ENCODE measurements around the gene UBE2D2. TPM values are rescaled to one million over a fixed set of nuclear protein-coding genes. Genes with fewer than 3 reads are reported as not detected.

Gene UBE2D2
- total and polyA plus RNA-seq, 2 of the 4 experiments (the other 2 are of a cell fraction) = 26.9 to 35.7 TPM

- no TSS peak for BruUV-seq (replicated peaks)
- no peak for DNase-seq
- H3K27me3 ChIP-seq (ENCODE audit: control insufficient read depth, insufficient read depth, low read length) = no peaks in the 10 kb centered on the region
- no peak overlapping the region for H2AFZ ChIP-seq (replicated peaks; ENCODE audit: low read length, poor library complexity)
- no peak overlapping the region for H3K18ac ChIP-seq (ENCODE audit: low read depth, low read length)
- H3K9me1 ChIP-seq (ENCODE audit: insufficient read depth, low read length) = no peaks in the 10 kb centered on the region
- no peaks in the 10 kb centered on the region for H3K4me1 ChIP-seq (ENCODE audit: control insufficient read depth, insufficient read depth, low read length)
- H2AK9ac ChIP-seq (replicated peaks; ENCODE audit: low read depth, low read length, poor library complexity) = no peak overlapping the region
- H2BK20ac ChIP-seq (ENCODE audit: low read depth, low read length) = no peak overlapping the region
- H3K9me3 ChIP-seq (ENCODE audit: control insufficient read depth, insufficient read depth, low read length) = no peaks in the 10 kb centered on the region; the same call in 1 of the 2 replicates
- dilution Hi-C loops (cut with HindIII; ENCODE audit: low sequenced_read_pairs, unreplicated experiment) = no loop called here
- ChIA-PET POLR2A (ENCODE audit: unreplicated experiment) (no interaction called here), CTCF (no interaction called here)
- no peaks in the 10 kb centered on the region for H4K20me1 ChIP-seq (ENCODE audit: insufficient read depth, low read length)
- TF ChIP-seq RFX5 (IDR thresholded peaks at IDR 0.05; ENCODE audit: low read depth, low read length) (no peak), CEBPB (IDR thresholded peaks at IDR 0.05; ENCODE audit: low read depth, low read length) (no peak), POLR2A (IDR thresholded peaks at IDR 0.05; ENCODE audit: low read depth, low read length) (no peak), USF2 (IDR thresholded peaks at IDR 0.05; ENCODE audit: low read depth, low read length) (no peak), MAFK (IDR thresholded peaks at IDR 0.05; ENCODE audit: low read depth, low read length) (no peak), RAD21 (IDR thresholded peaks at IDR 0.05; ENCODE audit: low read length) (no peak), CHD1 (IDR thresholded peaks at IDR 0.05; ENCODE audit: low read depth, low read length) (no peak), ELK1 (IDR thresholded peaks at IDR 0.05; ENCODE audit: borderline replicate concordance, low read depth, low read length) (no peak), FOS (IDR thresholded peaks at IDR 0.05; ENCODE audit: low read depth, low read length) (no peak), MAZ (IDR thresholded peaks at IDR 0.05; ENCODE audit: borderline replicate concordance, low read depth, low read length) (no peak), SMC3 (IDR thresholded peaks at IDR 0.05; ENCODE audit: low read depth, low read length) (no peak)
- H3K56ac ChIP-seq (ENCODE audit: extremely low read depth, insufficient read depth, low read length) = no peak overlapping the region
- H3K4ac ChIP-seq (ENCODE audit: low read depth, low read length) = no peak overlapping the region
- intact Hi-C loops (cut with micrococcal nuclease) = no loop called here
- H2AK5ac ChIP-seq (ENCODE audit: low read depth, low read length) = no peak overlapping the region
- ATAC-seq (ENCODE audit: low read depth) = no peak
- no peak overlapping the region for H3K4me3 ChIP-seq (ENCODE audit: insufficient read depth, low read depth, low read length)
- H3K23ac ChIP-seq (ENCODE audit: low read depth, low read length) = no peak overlapping the region
- H3K27ac ChIP-seq (ENCODE audit: insufficient read depth, low read length) = no peak overlapping the region
- no peak overlapping the region for H2BK15ac ChIP-seq (ENCODE audit: low read depth, low read length)
- H3K36me3 ChIP-seq (ENCODE audit: control insufficient read depth, insufficient read depth, low read length) = no peaks in the 10 kb centered on the region
- no peak overlapping the region for H2BK120ac ChIP-seq (ENCODE audit: low read depth, low read length)
- in situ Hi-C loops (cut with MboI; ENCODE audit: low sequenced_read_pairs) = no loop called here
- no peak overlapping the region for H3K14ac ChIP-seq (replicated peaks; ENCODE audit: low read depth, low read length)
- no peak overlapping the region for H4K5ac ChIP-seq (ENCODE audit: low read depth, low read length)
- no peak overlapping the region for H4K91ac ChIP-seq (ENCODE audit: insufficient read depth, low read depth, low read length)
- H4K8ac ChIP-seq (ENCODE audit: low read depth in 2 of 2, low read length in 2 of 2) = no peak overlapping the region
- H3K79me1 ChIP-seq (ENCODE audit: low read depth in 1 of 2, low read length in 2 of 2) = no peaks in the 10 kb centered on the region
- WGBS, 2 experiments (ENCODE audit: extremely low coverage in 2 of 2, insufficient read length in 1 of 2) = no CpG with 5 or more reads among the region's 4 CpGs
- H3K9ac ChIP-seq (ENCODE audit: low read depth, low read length) = no peak overlapping the region
- H2BK5ac ChIP-seq (ENCODE audit: low read depth, low read length, poor library complexity, severe bottlenecking) = no peak overlapping the region
- no peak overlapping the region for H3K4me2 ChIP-seq (ENCODE audit: low read depth, low read length)
Measured at GRCh38 chr5:139554264-139554663, 6.9 kb upstream of the UBE2D2 start.
